Measurements from ENCODE around the gene RPL37.

DNA sequence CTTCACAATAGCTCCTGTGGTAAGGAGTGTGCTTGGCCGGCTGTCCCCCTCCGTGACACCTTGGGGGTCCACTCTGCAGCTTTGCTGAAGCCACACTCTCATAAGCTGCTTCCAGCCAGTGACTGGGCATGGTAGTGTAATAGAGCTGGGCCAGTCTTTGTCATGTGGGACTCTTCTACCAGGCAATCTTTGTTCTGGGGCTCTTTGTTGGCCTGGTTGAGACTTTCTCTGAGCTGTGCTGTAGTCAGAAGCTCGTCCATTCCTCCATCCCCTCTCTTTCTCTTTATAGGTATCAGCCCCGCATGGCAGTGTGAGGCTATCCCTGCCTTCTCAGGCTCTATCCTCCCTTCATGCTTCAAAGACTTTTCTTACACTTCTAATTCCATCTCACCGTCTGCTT, 31.8 kb upstream of the RPL37 start:
- TF ChIP-seq POLR2AphosphoS5 (IDR thresholded peaks at IDR 0.05; ENCODE audit: low read depth, low read length) (no peak), POLR2A (IDR thresholded peaks at IDR 0.05; ENCODE audit: low read depth, low read length) (no peak)

All from GM12891 (cell line).